Mesodermal cell (in vitro differentiated cells): ENCODE measurements around the gene KCNT2.

Experiments used
- H3K27ac ChIP-seq: 2 replicates; pipeline ENCODE4 v1.7.0; 2013; ENCODE audit warnings: mild to moderate bottlenecking, low read depth, low read length, moderate library complexity; ENCODE audit not compliant: severe bottlenecking
- H3K36me3 ChIP-seq: 2 replicates; pipeline ENCODE4 v1.7.1; 2013; ENCODE audit warnings: mild to moderate bottlenecking, low read length, moderate library complexity; ENCODE audit not compliant: control insufficient read depth, insufficient read depth
- H3K4me1 ChIP-seq: one replicate; pipeline ENCODE4 v1.7.1; 2013; ENCODE audit warnings: mild to moderate bottlenecking, low read length; ENCODE audit not compliant: insufficient read depth, control insufficient read depth, poor library complexity, severe bottlenecking
- H3K4me3 ChIP-seq: 2 replicates; pipeline ENCODE4 v1.7.0; 2013; ENCODE audit warnings: low read length, control low read depth, mild to moderate bottlenecking; ENCODE audit not compliant: insufficient read depth, poor library complexity, severe bottlenecking; ENCODE audit errors: extremely low read depth
- H3K9me3 ChIP-seq: 2 replicates; pipeline ENCODE4 v1.7.1; 2013; ENCODE audit warnings: mild to moderate bottlenecking, low read length, moderate library complexity; ENCODE audit not compliant: control insufficient read depth
- WGBS, 2 experiments: methylation state at CpG; one replicate each; pipeline ENCODE4 v1.1.5; 2013; ENCODE audit warnings: missing lambda C conversion rate in 2 of 2; ENCODE audit not compliant: insufficient coverage in 2 of 2; 5-methylcytosine and 5-hydroxymethylcytosine counted together

Gene KCNT2

DNA sequence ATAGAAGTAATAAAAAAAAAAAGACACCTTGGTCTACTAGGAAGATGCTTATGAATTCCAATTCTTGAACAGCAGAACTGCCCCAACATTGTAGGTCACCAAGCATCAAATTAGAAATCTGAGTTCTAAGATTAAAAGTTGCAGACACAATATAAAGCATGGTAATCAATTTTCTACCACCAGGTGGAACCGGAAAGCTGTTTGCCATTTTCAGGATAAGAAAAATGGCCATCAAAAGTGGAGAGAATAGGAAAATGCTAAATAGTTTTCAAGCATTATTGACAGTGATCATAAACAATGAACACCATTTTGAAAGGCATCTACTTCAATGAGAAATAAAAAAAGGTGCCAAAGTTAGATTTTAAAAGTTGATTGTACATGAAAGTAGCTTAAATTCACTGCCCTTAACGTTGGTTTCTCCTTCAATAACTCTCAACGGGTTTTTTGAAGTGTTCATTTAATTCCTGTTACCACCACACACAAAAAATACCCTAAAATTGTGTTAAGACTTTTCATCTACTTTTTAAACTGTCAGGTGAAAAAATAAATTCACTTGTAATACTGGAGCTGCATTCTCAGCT lies 252.9 kb downstream of the KCNT2 start:
- 80% methylated on average over 1 of the region's 3 CpGs; no CpG with 5 or more reads in 1 of the 2 experiments for WGBS, 2 experiments
- H3K4me1 ChIP-seq: no peaks in the 10 kb centered on the region
- H3K4me3 ChIP-seq: no peak overlapping the region
- no peaks in the 10 kb centered on the region for H3K36me3 ChIP-seq
- H3K9me3 ChIP-seq: no peaks in the 10 kb centered on the region
- H3K27ac ChIP-seq: no peak overlapping the region

DNA sequence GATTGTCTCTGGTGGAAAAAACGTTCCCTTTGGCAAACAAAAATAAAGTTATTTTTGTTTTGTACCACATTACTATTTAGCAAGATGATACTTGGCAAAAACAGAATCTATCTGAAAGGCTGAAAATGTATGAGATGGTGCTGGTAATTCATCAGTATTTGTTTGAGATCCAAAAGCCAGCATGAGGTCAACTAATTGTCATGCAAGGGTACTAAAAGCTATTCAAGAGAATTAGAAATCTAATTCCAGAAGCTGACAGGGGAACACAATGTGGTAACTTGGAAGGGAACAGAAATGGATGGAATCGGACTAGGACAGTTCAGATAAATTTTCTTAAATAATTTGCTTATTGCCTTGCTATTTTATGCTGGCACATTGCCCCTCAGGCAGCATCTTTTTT lies 263.8 kb downstream of the KCNT2 start:
- H3K27ac ChIP-seq: no peak overlapping the region
- H3K36me3 ChIP-seq: no peaks in the 10 kb centered on the region
- no peak overlapping the region for H3K4me3 ChIP-seq
- no peaks in the 10 kb centered on the region for H3K4me1 ChIP-seq
- H3K9me3 ChIP-seq: no peaks in the 10 kb centered on the region
- 86% methylated on average over 1 of the region's 2 CpGs; no CpG with 5 or more reads in 1 of the 2 experiments for WGBS, 2 experiments

DNA sequence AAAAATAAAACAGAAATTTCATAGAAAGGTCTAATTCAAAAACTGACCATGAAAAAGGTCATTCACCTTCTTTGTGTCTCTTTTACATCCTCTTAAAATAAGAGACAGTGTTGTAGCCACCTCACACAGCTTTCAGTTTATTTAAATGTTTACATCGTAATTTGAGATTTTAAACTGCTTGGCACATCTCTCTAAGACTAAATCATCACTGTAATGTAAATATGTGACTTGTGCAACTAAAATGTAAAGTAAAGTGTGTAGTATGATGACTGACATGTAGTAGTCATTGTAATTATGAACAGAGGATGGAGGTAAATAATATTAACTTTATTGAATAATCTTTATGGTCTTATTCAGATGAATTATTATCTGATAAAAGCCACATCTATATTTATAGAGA lies 283.9 kb downstream of the KCNT2 start:
- no peak overlapping the region for H3K27ac ChIP-seq
- WGBS, 2 experiments: no CpG with 5 or more reads among the region's 1 CpG

GRCh38 chr1:196323869-196324268 lies 284.4 kb downstream of the KCNT2 start:
- WGBS, 2 experiments: no CpG with 5 or more reads among the region's 3 CpGs
- Histone ChIP-seq H3K9me3 (no peaks in the 10 kb centered on the region), H3K4me3 (no peak overlapping the region), H3K4me1 (no peaks in the 10 kb centered on the region), H3K36me3 (no peaks in the 10 kb centered on the region), H3K27ac (no peak overlapping the region)

More for the DNA sequence above, 283.9 kb downstream of the KCNT2 start:
- Histone ChIP-seq H3K9me3 (no peaks in the 10 kb centered on the region), H3K4me1 (no peaks in the 10 kb centered on the region), H3K4me3 (no peak overlapping the region), H3K36me3 (no peaks in the 10 kb centered on the region)

- Histone ChIP-seq H3K4me1 (no peaks in the 10 kb centered on the region), H3K4me3 (no peak overlapping the region), H3K27ac (no peak overlapping the region), H3K9me3 (no peaks in the 10 kb centered on the region), H3K36me3 (no peaks in the 10 kb centered on the region)
- 83 to 87% methylated on average over 1 to 2 of the region's 2 CpGs for WGBS, 2 experiments
These were observed 288.9 kb downstream of the KCNT2 start for GRCh38 chr1:196319301-196319700.

DNA sequence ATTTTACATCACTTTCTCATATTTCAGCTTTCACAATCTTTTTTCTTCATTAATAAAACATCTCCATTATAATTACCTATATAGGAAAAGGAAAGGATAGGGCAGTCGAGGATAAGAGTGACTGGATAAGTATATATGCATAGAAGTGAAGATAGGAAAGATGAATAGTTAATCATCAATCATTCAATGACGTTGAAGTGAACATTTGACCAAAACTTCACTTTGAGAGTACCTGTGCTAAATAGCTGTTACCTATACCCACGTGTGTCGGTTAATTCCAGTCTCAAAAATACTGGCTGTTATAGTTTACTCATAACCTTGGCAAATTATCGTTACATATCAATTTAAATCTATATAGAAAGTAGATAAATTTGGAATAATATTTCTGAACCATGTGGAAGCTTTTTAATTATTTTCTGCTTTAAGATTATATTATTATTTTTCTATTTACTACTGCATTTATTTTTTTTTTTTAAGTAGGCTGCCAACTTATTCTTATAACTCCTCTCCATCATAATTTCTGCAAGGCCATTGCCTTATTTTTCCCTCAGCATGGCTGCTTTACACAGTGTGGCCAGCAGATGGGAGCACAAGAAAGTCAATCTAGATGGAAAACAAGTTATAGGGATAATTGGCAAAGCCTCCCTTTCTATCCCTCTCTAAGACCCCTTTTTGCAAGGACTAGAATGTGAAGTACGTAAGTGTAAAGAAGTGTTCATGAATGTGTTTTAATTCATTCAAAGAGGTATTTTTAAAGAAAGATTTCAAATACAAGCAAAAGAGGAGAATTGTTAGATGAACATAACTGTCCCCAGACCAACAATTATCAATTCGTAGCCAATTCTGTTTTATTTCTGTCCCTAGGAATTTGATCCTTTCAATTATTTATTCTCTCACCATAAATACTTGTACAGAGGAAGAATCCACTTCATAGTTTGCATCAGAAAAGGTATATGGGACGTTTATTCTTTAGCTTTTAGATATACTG lies 290.4 kb downstream of the KCNT2 start:
- H3K36me3 ChIP-seq: no peaks in the 10 kb centered on the region

DNA sequence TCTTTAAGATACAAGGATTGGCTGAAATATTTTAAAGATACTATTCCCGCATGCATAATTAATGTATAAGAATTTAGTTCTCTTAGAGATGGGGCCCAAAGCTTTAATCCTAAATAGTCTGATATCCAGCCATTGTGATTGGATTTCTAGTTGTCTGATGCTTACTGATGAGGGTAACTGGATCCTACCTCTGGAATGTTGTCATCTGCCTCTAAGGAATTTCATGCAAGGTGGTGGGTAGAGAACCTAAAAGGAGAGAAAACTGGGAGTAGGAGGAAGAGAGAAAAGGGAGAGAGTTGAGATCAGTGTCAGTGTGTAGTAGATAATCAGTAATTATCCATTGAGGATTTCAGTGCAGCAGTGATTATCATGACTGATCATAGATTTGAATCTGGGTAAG lies 295.5 kb downstream of the KCNT2 start:
- Histone ChIP-seq H3K4me1 (no peaks in the 10 kb centered on the region), H3K36me3 (no peaks in the 10 kb centered on the region), H3K4me3 (no peak overlapping the region), H3K27ac (no peak overlapping the region), H3K9me3 (no peaks in the 10 kb centered on the region)
- no CpG with 5 or more reads among the region's 1 CpG for WGBS, 2 experiments

More for the DNA sequence above, 290.4 kb downstream of the KCNT2 start:
- 100% methylated on average over 1 of the region's 8 CpGs; no CpG with 5 or more reads in 1 of the 2 experiments for WGBS, 2 experiments
- no peak overlapping the region for H3K27ac ChIP-seq
- no peaks in the 10 kb centered on the region for H3K4me1 ChIP-seq
- H3K4me3 ChIP-seq: no peak overlapping the region
- H3K9me3 ChIP-seq: no peaks in the 10 kb centered on the region

- Histone ChIP-seq H3K4me1 (no peaks in the 10 kb centered on the region), H3K4me3 (no peak overlapping the region), H3K9me3 (no peaks in the 10 kb centered on the region), H3K27ac (no peak overlapping the region), H3K36me3 (no peaks in the 10 kb centered on the region)
- WGBS, 2 experiments: no CpG with 5 or more reads among the region's 1 CpG
These were observed 298.9 kb downstream of the KCNT2 start for GRCh38 chr1:196309386-196309785.

DNA sequence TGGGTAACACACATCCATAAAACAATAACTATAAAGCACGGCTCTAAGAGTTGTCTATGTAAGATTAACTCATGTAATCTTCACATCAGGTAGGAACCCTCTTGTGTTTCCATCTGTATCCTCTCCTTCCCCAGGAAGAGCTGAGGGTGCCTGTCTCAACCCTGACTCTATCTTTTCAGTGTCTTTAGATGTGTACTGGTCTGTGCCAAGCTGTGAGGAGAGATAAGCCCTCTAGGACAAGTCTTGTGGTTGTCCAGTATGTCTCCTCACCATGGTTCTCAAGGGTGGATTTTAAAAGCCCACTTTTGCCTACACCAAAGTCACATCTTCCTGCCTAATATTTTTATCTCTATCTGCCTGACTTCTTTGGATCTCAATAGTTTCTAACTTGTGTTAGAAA lies 300.1 kb downstream of the KCNT2 start:
- Histone ChIP-seq H3K4me1 (no peaks in the 10 kb centered on the region), H3K9me3 (no peaks in the 10 kb centered on the region), H3K4me3 (no peak overlapping the region), H3K27ac (no peak overlapping the region), H3K36me3 (no peaks in the 10 kb centered on the region)
- WGBS, 2 experiments: no CpG with 5 or more reads among the region's 1 CpG

DNA sequence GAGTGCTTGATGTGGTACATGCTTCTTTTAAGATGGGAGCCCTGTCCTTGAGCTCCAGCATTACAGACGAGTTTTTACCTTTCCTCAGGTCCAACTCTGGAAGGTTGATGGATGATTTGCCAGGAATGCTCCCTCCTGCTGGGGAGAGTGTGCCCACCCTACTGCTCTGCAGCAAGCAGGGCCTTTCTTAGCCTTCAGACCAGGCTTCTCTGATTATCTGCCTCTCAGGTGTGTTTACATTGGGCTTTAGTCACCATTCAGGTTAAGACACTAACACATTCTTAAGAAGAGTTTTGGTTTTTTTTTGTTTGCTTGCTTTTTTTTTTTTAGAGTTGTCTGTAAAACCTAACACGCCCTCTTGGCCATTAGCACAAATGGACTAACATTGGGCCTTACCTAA lies 301.8 kb downstream of the KCNT2 start:
- Histone ChIP-seq H3K27ac (no peak overlapping the region), H3K4me3 (no peak overlapping the region)

GRCh38 chr1:196305216-196305615 lies 303.0 kb downstream of the KCNT2 start:
- Histone ChIP-seq H3K4me3 (no peak overlapping the region), H3K27ac (no peak overlapping the region), H3K36me3 (no peaks in the 10 kb centered on the region), H3K9me3 (no peaks in the 10 kb centered on the region), H3K4me1 (no peaks in the 10 kb centered on the region)
- no CpG with 5 or more reads among the region's 2 CpGs for WGBS, 2 experiments

More for the DNA sequence above, 301.8 kb downstream of the KCNT2 start:
- 38% methylated on average over 1 of the region's 2 CpGs; no CpG with 5 or more reads in 1 of the 2 experiments for WGBS, 2 experiments
- Histone ChIP-seq H3K9me3 (no peaks in the 10 kb centered on the region), H3K4me1 (no peaks in the 10 kb centered on the region), H3K36me3 (no peaks in the 10 kb centered on the region)
